Glutamatergic neuron (in vitro differentiated cells): ENCODE data around the gene SOX2. TPM values are rescaled to one million over a fixed set of nuclear protein-coding genes. Genes with fewer than 3 reads are reported as not detected.

Experiments
- DNase-seq: peaks from one replicate; pipeline ENCODE4 v3.0.0; 2022
- H3K27ac Mint-ChIP-seq: one replicate; pipeline ENCODE4 v1.8.0; 2020; ENCODE audit warnings: mild to moderate bottlenecking, mixed read lengths, inconsistent platforms; ENCODE audit not compliant: unreplicated experiment
- H3K27me3 Mint-ChIP-seq: one replicate; pipeline ENCODE4 v1.8.0; 2020; ENCODE audit warnings: mild to moderate bottlenecking, moderate library complexity, mixed read lengths, inconsistent platforms; ENCODE audit not compliant: unreplicated experiment
- H3K36me3 Mint-ChIP-seq: one replicate; pipeline ENCODE4 v1.8.0; 2020; ENCODE audit warnings: mild to moderate bottlenecking, mixed read lengths, inconsistent platforms; ENCODE audit not compliant: unreplicated experiment
- H3K4me1 Mint-ChIP-seq: one replicate; pipeline ENCODE4 v1.8.0; 2020; ENCODE audit warnings: mild to moderate bottlenecking, low read depth, mixed read lengths, inconsistent platforms; ENCODE audit not compliant: unreplicated experiment
- H3K4me3 Mint-ChIP-seq: one replicate; pipeline ENCODE4 v1.8.0; 2020; ENCODE audit warnings: mild to moderate bottlenecking, mixed read lengths, inconsistent platforms; ENCODE audit not compliant: unreplicated experiment
- H3K9me3 Mint-ChIP-seq: one replicate; pipeline ENCODE4 v1.8.0; 2020; ENCODE audit warnings: mild to moderate bottlenecking, moderate library complexity, mixed read lengths, inconsistent platforms; ENCODE audit not compliant: unreplicated experiment
- total RNA-seq: library from RNA; stranded (reverse); fragmentation: NEBNext Ultra II Directional; extraction: Animal tissue kit (Norgen Biotek cat#: 25700); gene quantifications from one replicate; pipeline ENCODE4 v1.2.1, GENCODE V29; 2021; ENCODE audit not compliant: unreplicated experiment
- TF ChIP-seq, protein P1 (sequence below): fragments of 200-600 bp; sonication (generic); IDR thresholded peaks from one replicate; pipeline ENCODE4 v1.5.0; 2021; ENCODE audit not compliant: partially characterized antibody, unreplicated experiment

The SOX2 gene
- total RNA-seq, 1 donor from 2014 or later: 23.5 TPM

DNA sequence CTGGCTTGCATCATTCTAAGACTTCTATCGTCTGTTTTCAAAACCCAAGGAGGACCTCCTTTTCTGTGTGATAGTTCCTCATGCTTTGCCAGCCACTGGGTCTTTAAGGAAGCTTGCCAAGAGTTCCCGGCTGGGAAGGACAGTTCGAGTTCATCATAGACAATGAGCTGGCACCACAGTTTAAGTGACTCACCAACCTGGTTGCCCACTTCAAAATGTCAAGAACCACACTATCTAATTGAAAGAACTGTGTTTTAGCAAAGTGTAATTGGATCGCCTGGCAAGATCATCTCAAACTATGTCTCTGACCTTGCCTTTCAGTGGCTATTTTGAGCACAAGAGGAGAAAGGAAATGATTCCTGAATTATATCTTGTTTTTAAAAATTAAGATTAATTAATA is 27.9 kb downstream of the SOX2 start:
- peaks cover 5% of the 10 kb centered on the region for H3K4me1 Mint-ChIP-seq

DNA sequence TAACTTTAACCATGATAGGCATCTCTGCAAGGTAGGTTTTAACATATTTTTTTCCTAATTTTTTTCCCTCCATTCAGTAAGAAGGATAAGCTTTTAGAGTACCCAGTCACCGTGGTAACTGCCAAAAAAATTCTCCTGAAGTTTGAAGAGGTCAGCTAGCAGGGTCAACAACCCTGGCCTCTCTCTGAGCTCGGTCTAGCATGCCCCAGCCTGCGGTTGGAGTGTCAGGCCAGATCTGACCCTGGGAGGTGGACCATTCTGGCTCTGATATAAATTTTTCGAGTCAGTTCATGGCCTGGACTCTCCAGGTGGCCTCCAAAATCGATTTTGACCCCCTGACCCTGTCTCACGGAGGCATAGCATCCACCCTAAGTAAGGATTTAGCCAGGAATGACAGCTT is 29.7 kb downstream of the SOX2 start:
- no peak overlapping the region for H3K27ac Mint-ChIP-seq
- DNase-seq: no peak
- no peaks in the 10 kb centered on the region for H3K36me3 Mint-ChIP-seq
- no peaks in the 10 kb centered on the region for H3K27me3 Mint-ChIP-seq
- H3K4me3 Mint-ChIP-seq: no peak overlapping the region
- no peaks in the 10 kb centered on the region for H3K9me3 Mint-ChIP-seq
- TF ChIP-seq, protein P1, sequence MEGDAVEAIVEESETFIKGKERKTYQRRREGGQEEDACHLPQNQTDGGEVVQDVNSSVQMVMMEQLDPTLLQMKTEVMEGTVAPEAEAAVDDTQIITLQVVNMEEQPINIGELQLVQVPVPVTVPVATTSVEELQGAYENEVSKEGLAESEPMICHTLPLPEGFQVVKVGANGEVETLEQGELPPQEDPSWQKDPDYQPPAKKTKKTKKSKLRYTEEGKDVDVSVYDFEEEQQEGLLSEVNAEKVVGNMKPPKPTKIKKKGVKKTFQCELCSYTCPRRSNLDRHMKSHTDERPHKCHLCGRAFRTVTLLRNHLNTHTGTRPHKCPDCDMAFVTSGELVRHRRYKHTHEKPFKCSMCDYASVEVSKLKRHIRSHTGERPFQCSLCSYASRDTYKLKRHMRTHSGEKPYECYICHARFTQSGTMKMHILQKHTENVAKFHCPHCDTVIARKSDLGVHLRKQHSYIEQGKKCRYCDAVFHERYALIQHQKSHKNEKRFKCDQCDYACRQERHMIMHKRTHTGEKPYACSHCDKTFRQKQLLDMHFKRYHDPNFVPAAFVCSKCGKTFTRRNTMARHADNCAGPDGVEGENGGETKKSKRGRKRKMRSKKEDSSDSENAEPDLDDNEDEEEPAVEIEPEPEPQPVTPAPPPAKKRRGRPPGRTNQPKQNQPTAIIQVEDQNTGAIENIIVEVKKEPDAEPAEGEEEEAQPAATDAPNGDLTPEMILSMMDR: no peak
- H3K4me1 Mint-ChIP-seq: peaks cover 1% of the 10 kb centered on the region

More for the DNA sequence above, 27.9 kb downstream of the SOX2 start:
- TF ChIP-seq, protein P1: no peak
- Mint-ChIP-seq H3K27ac (no peak overlapping the region), H3K27me3 (no peaks in the 10 kb centered on the region), H3K36me3 (no peaks in the 10 kb centered on the region), H3K9me3 (peaks cover 5% of the 10 kb centered on the region), H3K4me3 (no peak overlapping the region)
- no peak for DNase-seq

DNA sequence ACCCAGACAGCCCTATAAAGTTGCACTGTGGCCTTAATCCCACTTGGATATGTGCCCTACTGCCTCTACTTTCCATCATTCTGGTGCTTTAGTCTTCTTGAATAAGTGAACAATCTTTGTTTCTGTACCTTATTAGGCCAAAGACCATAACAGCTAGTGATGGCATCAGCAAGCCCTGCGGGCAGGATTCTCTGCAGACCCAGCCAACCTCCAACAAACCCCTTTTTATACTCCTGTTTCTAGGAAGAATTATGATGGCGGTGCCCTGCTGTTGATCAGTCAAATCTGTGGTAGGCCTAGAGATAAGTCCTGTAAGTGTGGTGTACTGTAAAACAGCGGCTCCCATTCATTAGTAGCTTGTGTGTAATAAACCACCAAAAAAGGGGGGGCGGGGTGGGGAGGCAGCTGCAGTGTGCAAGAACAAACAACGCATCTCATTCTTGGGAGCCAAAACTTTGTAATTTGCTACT is 40.5 kb downstream of the SOX2 start:
- Mint-ChIP-seq H3K9me3 (no peaks in the 10 kb centered on the region), H3K27me3 (no peaks in the 10 kb centered on the region), H3K4me3 (no peak overlapping the region), H3K36me3 (no peaks in the 10 kb centered on the region), H3K4me1 (peaks cover 12% of the 10 kb centered on the region), H3K27ac (no peak overlapping the region)
- DNase-seq: no peak
- TF ChIP-seq, protein P1: no peak

DNA sequence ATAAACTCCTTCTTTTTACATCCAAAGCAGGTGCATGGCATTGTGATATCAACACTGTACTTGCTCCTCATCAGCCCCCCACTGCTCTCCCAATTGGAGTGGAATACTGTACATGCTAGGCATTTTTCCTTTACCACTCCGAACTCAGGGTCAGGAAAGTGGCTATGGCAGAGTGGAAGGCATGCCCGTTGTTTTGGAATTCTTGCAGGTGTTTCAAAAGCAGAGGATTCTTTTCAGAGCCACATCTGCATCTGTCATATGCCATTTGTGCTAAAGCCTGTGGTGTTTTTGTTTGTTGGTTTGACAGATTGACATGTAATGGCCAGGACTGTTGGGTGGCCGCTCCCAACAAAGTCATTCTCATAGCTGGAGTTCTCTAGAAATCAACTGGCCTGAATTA is 41.7 kb downstream of the SOX2 start:
- TF ChIP-seq, protein P1: no peak
- Mint-ChIP-seq H3K27me3 (no peaks in the 10 kb centered on the region), H3K9me3 (no peaks in the 10 kb centered on the region), H3K4me1 (peaks cover 17% of the 10 kb centered on the region), H3K27ac (no peak overlapping the region), H3K4me3 (no peak overlapping the region), H3K36me3 (no peaks in the 10 kb centered on the region)
- no peak for DNase-seq

DNA sequence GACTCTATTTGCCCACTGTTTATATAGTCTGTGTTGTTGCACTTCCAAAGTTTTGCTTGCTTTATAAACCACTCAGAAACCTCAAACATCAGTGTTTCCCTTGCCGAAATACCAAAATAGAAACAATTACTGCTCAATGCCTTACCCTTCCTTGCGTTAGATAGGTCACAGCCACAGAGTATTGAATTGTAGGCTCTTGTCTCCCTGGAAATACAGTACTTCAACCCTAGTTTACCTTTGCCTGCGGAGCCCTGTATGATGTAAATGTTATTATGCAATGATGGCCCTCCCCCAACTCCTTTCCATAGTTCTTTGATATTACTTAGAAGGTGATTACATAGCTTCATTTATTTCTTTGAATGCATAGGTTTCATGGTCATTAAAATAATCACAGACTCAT is 44.2 kb downstream of the SOX2 start:
- H3K9me3 Mint-ChIP-seq: peaks cover 5% of the 10 kb centered on the region
- no peak overlapping the region for H3K4me3 Mint-ChIP-seq
- H3K27ac Mint-ChIP-seq: no peak overlapping the region
- peaks cover 1% of the 10 kb centered on the region for H3K27me3 Mint-ChIP-seq
- TF ChIP-seq, protein P1: no peak
- DNase-seq: no peak
- peaks cover 23% of the 10 kb centered on the region for H3K4me1 Mint-ChIP-seq
- H3K36me3 Mint-ChIP-seq: no peaks in the 10 kb centered on the region
